SU-DHL-6 (cell line): ENCODE measurements around the gene FBLN5.

ENCODE experiments used
- H2AFZ ChIP-seq: fragments of 200-600 bp; sonication (generic); 2 replicates; pipeline ENCODE4 v1.6.1; 2014; ENCODE audit warnings: low read depth, mild to moderate bottlenecking, moderate library complexity, mixed read lengths, antibody characterized with exemption, low read length; ENCODE audit not compliant: severe bottlenecking
- H3F3A ChIP-seq: fragments of 200-600 bp; shearing (Covaris generic); 2 replicates; pipeline ENCODE4 v1.6.0; 2016; ENCODE audit warnings: antibody characterized with exemption, mild to moderate bottlenecking; ENCODE audit not compliant: insufficient read depth
- H3K27ac ChIP-seq: fragments of 200-600 bp; sonication (generic); 2 replicates; pipeline ENCODE4 v1.5.1; 2016; ENCODE audit warnings: low read depth, mild to moderate bottlenecking, low read length, moderate library complexity, mixed read lengths
- H3K27me3 ChIP-seq: fragments of 200-600 bp; sonication (generic), shearing (Covaris generic); 2 replicates; pipeline ENCODE4 v1.6.0; 2014; ENCODE audit warnings: mild to moderate bottlenecking, low read length
- H3K36me3 ChIP-seq: fragments of 200-600 bp; sonication (generic); 2 replicates; pipeline ENCODE4 v1.6.1; 2014; ENCODE audit warnings: mild to moderate bottlenecking, low read length, mixed read lengths
- H3K4me2 ChIP-seq: fragments of 300-600, 200-600 bp; shearing (Covaris generic), sonication (generic); 2 replicates; pipeline ENCODE4 v1.6.0; 2014; ENCODE audit warnings: low read length, low read depth, mild to moderate bottlenecking; ENCODE audit not compliant: poor library complexity, severe bottlenecking
- H3K4me3 ChIP-seq: fragments of 200-600 bp; sonication (generic); 2 replicates; pipeline ENCODE4 v1.5.1; 2014; ENCODE audit warnings: antibody characterized with exemption, low read length, mild to moderate bottlenecking, mixed read lengths; ENCODE audit not compliant: insufficient read depth, poor library complexity, severe bottlenecking
- H3K79me2 ChIP-seq: fragments of 200-600 bp; sonication (generic); 2 replicates; pipeline ENCODE4 v1.6.1; 2014; ENCODE audit warnings: mild to moderate bottlenecking, low read length, moderate library complexity; ENCODE audit not compliant: insufficient read depth
- H3K9ac ChIP-seq: fragments of 200-600 bp; sonication (generic); 2 replicates; pipeline ENCODE4 v1.7.0; 2014; ENCODE audit warnings: mild to moderate bottlenecking, low read length
- H3K9me2 ChIP-seq: fragments of 200-600 bp; sonication (generic); replicated peaks from 2 replicates; pipeline ENCODE4 v1.6.1; 2014; ENCODE audit warnings: low read length; ENCODE audit not compliant: insufficient read depth
- H3K9me3 ChIP-seq: fragments of 200-600 bp; sonication (generic); 2 replicates; pipeline ENCODE4 v1.6.1; 2014; ENCODE audit warnings: low read length, mixed read lengths; ENCODE audit not compliant: insufficient read depth
- H4K20me1 ChIP-seq: fragments of 200-600 bp; sonication (generic); 2 replicates; pipeline ENCODE4 v1.6.1; 2014; ENCODE audit warnings: low read depth, mild to moderate bottlenecking, antibody characterized with exemption, low read length, moderate library complexity, mixed read lengths
- CTCF ChIP-seq: fragments of 200-600 bp; sonication (generic); IDR thresholded peaks from one replicate; pipeline ENCODE4 v1.5.1; 2017; ENCODE audit warnings: antibody characterized with exemption, mild to moderate bottlenecking, low read length, moderate library complexity; ENCODE audit not compliant: insufficient read depth, poor library complexity, severe bottlenecking
- EZH2phosphoT487 ChIP-seq: fragments of 200-600 bp; sonication (generic), shearing (Covaris generic); conservative IDR thresholded peaks from 2 replicates; pipeline ENCODE4 v1.6.1; 2018; ENCODE audit warnings: mild to moderate bottlenecking, antibody characterized with exemption, low read length, moderate library complexity, mixed read lengths

Gene FBLN5

GRCh38 chr14:91837076-91837475 is 110.4 kb downstream of the FBLN5 start:
- H3K4me2 ChIP-seq = peak overlapping the region; percentile 91
- H3K9me3 ChIP-seq = 0 out of 2 replicates have a peak, but pooled peaks cover 4% of the 10 kb centered on the region
- H2AFZ ChIP-seq = peak overlapping the region; percentile 93
- peak overlapping the region; percentile 48 for H3K9ac ChIP-seq
- H3K4me3 ChIP-seq = peak overlapping the region; percentile 68
- H3K36me3 ChIP-seq = no peaks in the 10 kb centered on the region
- no peaks in the 10 kb centered on the region for H4K20me1 ChIP-seq
- H3F3A ChIP-seq = no peaks in the 10 kb centered on the region
- H3K79me2 ChIP-seq = no peaks in the 10 kb centered on the region
- H3K27me3 ChIP-seq = no peaks in the 10 kb centered on the region
- H3K27ac ChIP-seq = no peak overlapping the region
- H3K9me2 ChIP-seq = no peaks in the 10 kb centered on the region
- TF ChIP-seq EZH2phosphoT487 = no peak

GRCh38 chr14:91835920-91836843 is 111.3 kb downstream of the FBLN5 start:
- Histone ChIP-seq H3F3A (no peaks in the 10 kb centered on the region), H3K27ac (no peak overlapping the region), H3K9ac (peak overlapping the region; percentile 48), H3K9me2 (no peaks in the 10 kb centered on the region), H4K20me1 (no peaks in the 10 kb centered on the region), H3K27me3 (no peaks in the 10 kb centered on the region), H3K36me3 (no peaks in the 10 kb centered on the region), H3K9me3 (0 out of 2 replicates have a peak, but pooled peaks cover 4% of the 10 kb centered on the region), H3K79me2 (no peaks in the 10 kb centered on the region), H3K4me2 (peak overlapping the region; percentile 91), H2AFZ (peak overlapping the region; percentile 93), H3K4me3 (peak overlapping the region; percentile 68)
- no peak for TF ChIP-seq EZH2phosphoT487
- TF ChIP-seq CTCF = no peak

GRCh38 chr14:91835197-91835919 is 112.1 kb downstream of the FBLN5 start:
- peak overlapping the region; percentile 91 for H3K4me2 ChIP-seq
- no peak overlapping the region for H2AFZ ChIP-seq
- no peak overlapping the region for H3K4me3 ChIP-seq
- H4K20me1 ChIP-seq = no peaks in the 10 kb centered on the region
- no peaks in the 10 kb centered on the region for H3K9me2 ChIP-seq
- H3F3A ChIP-seq = no peaks in the 10 kb centered on the region
- H3K36me3 ChIP-seq = no peaks in the 10 kb centered on the region
- H3K9ac ChIP-seq = no peak overlapping the region
- no peaks in the 10 kb centered on the region for H3K27me3 ChIP-seq
- H3K27ac ChIP-seq = no peak overlapping the region
- H3K9me3 ChIP-seq = 0 out of 2 replicates have a peak, but pooled peaks cover 4% of the 10 kb centered on the region
- no peaks in the 10 kb centered on the region for H3K79me2 ChIP-seq
- TF ChIP-seq CTCF (no peak), EZH2phosphoT487 (no peak)
